Glutamatergic neuron (in vitro differentiated cells): ENCODE measurements around the gene ZNF532. TPM values are rescaled to one million over a fixed set of nuclear protein-coding genes. Genes with fewer than 3 reads are reported as not detected.

Experiments
- DNase-seq: peaks from one replicate; pipeline ENCODE4 v3.0.0; 2022
- H3K27ac Mint-ChIP-seq: one replicate; pipeline ENCODE4 v1.8.0; 2020; ENCODE audit warnings: mild to moderate bottlenecking, mixed read lengths, inconsistent platforms; ENCODE audit not compliant: unreplicated experiment
- H3K27me3 Mint-ChIP-seq: one replicate; pipeline ENCODE4 v1.8.0; 2020; ENCODE audit warnings: mild to moderate bottlenecking, moderate library complexity, mixed read lengths, inconsistent platforms; ENCODE audit not compliant: unreplicated experiment
- H3K36me3 Mint-ChIP-seq: one replicate; pipeline ENCODE4 v1.8.0; 2020; ENCODE audit warnings: mild to moderate bottlenecking, mixed read lengths, inconsistent platforms; ENCODE audit not compliant: unreplicated experiment
- H3K4me1 Mint-ChIP-seq: one replicate; pipeline ENCODE4 v1.8.0; 2020; ENCODE audit warnings: mild to moderate bottlenecking, low read depth, mixed read lengths, inconsistent platforms; ENCODE audit not compliant: unreplicated experiment
- H3K4me3 Mint-ChIP-seq: one replicate; pipeline ENCODE4 v1.8.0; 2020; ENCODE audit warnings: mild to moderate bottlenecking, mixed read lengths, inconsistent platforms; ENCODE audit not compliant: unreplicated experiment
- H3K9me3 Mint-ChIP-seq: one replicate; pipeline ENCODE4 v1.8.0; 2020; ENCODE audit warnings: mild to moderate bottlenecking, moderate library complexity, mixed read lengths, inconsistent platforms; ENCODE audit not compliant: unreplicated experiment
- CTCF ChIP-seq: fragments of 200-600 bp; sonication (generic); IDR thresholded peaks from one replicate; pipeline ENCODE4 v1.5.0; 2021; ENCODE audit not compliant: partially characterized antibody, unreplicated experiment
- total RNA-seq: library from RNA; stranded (reverse); fragmentation: NEBNext Ultra II Directional; extraction: Animal tissue kit (Norgen Biotek cat#: 25700); gene quantifications from one replicate; pipeline ENCODE4 v1.2.1, GENCODE V29; 2021; ENCODE audit not compliant: unreplicated experiment

ZNF532 gene
- total RNA-seq, 1 donor from 2014 or later: 217 TPM

- DNase-seq: no peak
- peaks cover 3% of the 10 kb centered on the region for H3K9me3 Mint-ChIP-seq
Measured at GRCh38 chr18:59002974-59003594, 138.4 kb downstream of the ZNF532 start.

GRCh38 chr18:59005262-59005661 is 140.6 kb downstream of the ZNF532 start:
- Mint-ChIP-seq H3K27ac (no peak overlapping the region), H3K27me3 (no peaks in the 10 kb centered on the region), H3K4me1 (peaks cover 7% of the 10 kb centered on the region), H3K4me3 (no peak overlapping the region), H3K36me3 (no peaks in the 10 kb centered on the region), H3K9me3 (peaks cover 3% of the 10 kb centered on the region)
- TF ChIP-seq CTCF: no peak
- DNase-seq: no peak

More at GRCh38 chr18:59002974-59003594, 138.4 kb downstream of the ZNF532 start:
- Mint-ChIP-seq H3K36me3 (no peaks in the 10 kb centered on the region), H3K4me3 (no peak overlapping the region), H3K27ac (no peak overlapping the region), H3K27me3 (no peaks in the 10 kb centered on the region), H3K4me1 (peaks cover 7% of the 10 kb centered on the region)
- TF ChIP-seq CTCF: no peak

- TF ChIP-seq CTCF: no peak
- no peak overlapping the region for H3K27ac Mint-ChIP-seq
- H3K4me1 Mint-ChIP-seq: peaks cover 7% of the 10 kb centered on the region
- H3K9me3 Mint-ChIP-seq: peaks cover 3% of the 10 kb centered on the region
- no peak overlapping the region for H3K4me3 Mint-ChIP-seq
- peaks cover 3% of the 10 kb centered on the region for H3K27me3 Mint-ChIP-seq
- DNase-seq: no peak
- H3K36me3 Mint-ChIP-seq: no peaks in the 10 kb centered on the region
Measured at GRCh38 chr18:59006461-59007067, 141.9 kb downstream of the ZNF532 start.

GRCh38 chr18:59008302-59008974 is 143.8 kb downstream of the ZNF532 start:
- no peak overlapping the region for H3K27ac Mint-ChIP-seq
- peaks cover 2% of the 10 kb centered on the region for H3K36me3 Mint-ChIP-seq
- no peak for DNase-seq
- no peak for TF ChIP-seq CTCF
- no peak overlapping the region for H3K4me3 Mint-ChIP-seq
- H3K9me3 Mint-ChIP-seq: peaks cover 3% of the 10 kb centered on the region
- H3K4me1 Mint-ChIP-seq: peaks cover 7% of the 10 kb centered on the region
- H3K27me3 Mint-ChIP-seq: peaks cover 3% of the 10 kb centered on the region

GRCh38 chr18:59009846-59010245 is 145.2 kb downstream of the ZNF532 start:
- Mint-ChIP-seq H3K27me3 (peaks cover 3% of the 10 kb centered on the region), H3K4me3 (no peak overlapping the region), H3K9me3 (peaks cover 3% of the 10 kb centered on the region), H3K4me1 (peaks cover 7% of the 10 kb centered on the region), H3K27ac (no peak overlapping the region), H3K36me3 (peaks cover 12% of the 10 kb centered on the region)
- TF ChIP-seq CTCF: no peak
- no peak for DNase-seq
